Tongue (tissue), 2 donors: ENCODE data around the gene SPOP. TPM values are rescaled to one million over a fixed set of nuclear protein-coding genes. Genes with fewer than 3 reads are reported as not detected.
"Not testable (repeated sequence)": the region's sequence is repeated elsewhere in the genome, so short reads cannot be mapped to it uniquely, and the experiment has no call there.

Experiments used
- DNase-seq: peaks from one replicate; pipeline ENCODE4 v3.0.0-alpha.2; 2015
- total RNA-seq: library from RNA; depleted of rRNA; stranded (reverse); fragments of >200 nt; gene quantifications from one replicate; pipeline ENCODE4 v1.2.3, GENCODE V29; 2014

SPOP gene
- total RNA-seq, 1 donor from 2014 or later, result 131 TPM

DNA sequence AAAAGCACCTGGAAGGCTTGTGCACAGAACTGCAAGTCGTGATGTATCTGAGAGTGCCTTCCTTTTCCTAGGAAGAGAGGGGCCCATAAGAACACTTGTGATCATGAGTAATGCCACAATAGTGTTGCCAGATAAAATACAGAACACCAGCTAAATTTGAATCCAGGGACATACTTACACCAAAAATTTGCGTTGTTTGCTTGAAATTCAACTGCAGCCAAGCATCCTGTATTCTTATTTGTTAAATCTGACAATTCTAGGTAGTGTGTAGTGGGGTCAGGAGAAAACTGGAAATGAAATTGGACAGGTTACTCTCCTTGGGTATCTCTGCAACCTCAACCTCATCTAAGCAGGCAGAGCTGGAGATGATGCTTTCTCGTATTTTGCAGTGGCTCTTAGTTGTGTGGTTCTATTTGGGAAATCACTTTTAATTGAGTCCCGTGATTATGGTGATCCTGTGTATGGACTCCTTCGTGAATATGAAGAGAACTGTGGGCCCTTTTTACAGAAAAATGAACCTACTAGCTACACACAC, 17.9 kb upstream of the SPOP start:
- no peak for DNase-seq

DNA sequence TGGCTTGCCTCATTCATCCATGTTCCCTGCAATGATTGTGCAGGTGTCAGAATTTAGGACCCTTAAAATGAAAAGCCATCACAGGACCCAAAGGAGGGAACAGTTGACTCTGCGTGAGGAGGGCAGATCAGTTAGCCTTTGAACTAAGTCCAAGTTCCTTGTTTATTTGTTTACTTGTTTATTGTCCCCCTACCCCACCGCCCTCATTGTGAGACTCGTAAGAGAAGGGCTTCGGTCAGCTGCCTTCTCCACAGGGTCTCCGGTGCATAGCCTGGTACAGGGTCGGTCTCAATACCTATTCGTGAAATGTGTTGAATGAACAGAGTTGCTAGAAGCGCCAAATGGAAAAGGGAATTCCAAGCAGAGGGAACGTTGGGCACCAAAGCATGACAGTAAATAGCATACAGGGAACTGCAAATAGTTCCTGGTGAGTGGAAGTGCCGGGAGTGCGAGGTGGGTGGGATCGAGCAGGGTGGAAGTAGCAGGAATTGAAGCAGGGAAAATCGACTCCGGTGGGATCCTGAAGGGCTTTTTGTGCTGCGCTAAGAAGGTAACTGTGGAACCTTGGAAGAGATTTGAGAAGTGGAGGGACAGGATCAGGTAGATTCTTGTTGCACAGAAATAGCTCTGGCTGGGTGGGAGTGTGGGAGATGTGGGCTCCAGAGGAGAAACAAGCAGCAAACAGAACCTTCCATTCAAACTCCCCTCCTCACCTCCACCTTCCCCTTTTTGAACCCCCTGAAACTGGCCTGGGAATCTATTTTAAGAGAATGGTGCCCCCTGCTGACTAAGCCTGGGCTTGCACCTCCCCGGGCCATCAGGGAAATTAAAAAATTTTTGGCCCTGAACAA, 17.2 kb upstream of the SPOP start:
- peak; percentile 68 for DNase-seq

DNA sequence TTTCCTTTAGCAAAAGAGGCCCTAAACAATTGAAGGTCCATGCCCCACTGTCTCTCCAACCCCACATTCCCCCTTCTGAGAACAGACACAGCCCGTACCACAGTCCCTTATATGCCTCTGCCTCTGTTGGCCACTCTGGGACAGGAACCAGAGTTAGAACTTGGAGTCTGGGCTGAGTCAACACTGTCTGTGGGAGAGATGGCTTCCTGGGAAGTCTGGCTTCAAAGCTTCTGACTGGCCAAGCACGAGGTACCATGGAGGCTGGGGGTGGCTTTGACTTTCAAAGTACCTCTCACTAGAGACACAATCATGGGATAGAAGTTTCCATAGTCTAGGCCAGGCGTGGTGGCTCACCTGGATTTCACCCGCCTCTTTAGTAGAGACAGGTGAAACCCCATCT, 14.9 kb upstream of the SPOP start:
- DNase-seq, result no peak

- no peak for DNase-seq
Measured at GRCh38 chr17:49691677-49692191, 13.8 kb upstream of the SPOP start.

DNA sequence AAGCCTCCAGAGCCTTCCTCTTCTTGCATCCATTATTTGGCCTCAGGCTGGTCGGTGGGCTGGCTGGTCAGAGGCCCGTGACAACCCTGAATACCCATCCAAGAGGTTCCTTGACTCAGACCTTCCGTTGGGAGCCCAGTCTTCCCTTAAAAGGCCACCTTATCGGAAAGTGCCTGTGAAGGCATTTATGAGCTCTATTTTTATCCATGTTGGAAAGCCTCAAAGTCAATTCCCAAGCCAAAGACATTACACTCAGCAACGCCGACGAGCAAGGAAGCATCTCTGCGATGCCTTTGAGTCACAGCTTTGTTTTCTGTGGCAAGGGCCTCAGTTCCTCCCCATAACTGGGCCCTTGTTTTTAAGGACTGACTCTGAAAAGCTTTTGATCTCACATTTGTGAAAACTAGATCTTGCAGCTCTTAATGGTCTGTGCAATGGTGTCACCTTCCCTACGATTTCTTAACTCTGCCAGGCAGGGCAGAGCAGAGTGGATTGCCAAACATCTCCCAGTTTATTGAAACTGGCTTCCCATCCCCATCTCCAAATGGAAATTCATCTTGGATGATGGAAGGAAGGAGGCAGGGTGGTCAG, 13.3 kb upstream of the SPOP start:
- no peak for DNase-seq

- no peak for DNase-seq
Measured at GRCh38 chr17:49690256-49690655, 12.4 kb upstream of the SPOP start.

- no peak for DNase-seq
Measured at GRCh38 chr17:49688848-49689247, 11.0 kb upstream of the SPOP start.

DNA sequence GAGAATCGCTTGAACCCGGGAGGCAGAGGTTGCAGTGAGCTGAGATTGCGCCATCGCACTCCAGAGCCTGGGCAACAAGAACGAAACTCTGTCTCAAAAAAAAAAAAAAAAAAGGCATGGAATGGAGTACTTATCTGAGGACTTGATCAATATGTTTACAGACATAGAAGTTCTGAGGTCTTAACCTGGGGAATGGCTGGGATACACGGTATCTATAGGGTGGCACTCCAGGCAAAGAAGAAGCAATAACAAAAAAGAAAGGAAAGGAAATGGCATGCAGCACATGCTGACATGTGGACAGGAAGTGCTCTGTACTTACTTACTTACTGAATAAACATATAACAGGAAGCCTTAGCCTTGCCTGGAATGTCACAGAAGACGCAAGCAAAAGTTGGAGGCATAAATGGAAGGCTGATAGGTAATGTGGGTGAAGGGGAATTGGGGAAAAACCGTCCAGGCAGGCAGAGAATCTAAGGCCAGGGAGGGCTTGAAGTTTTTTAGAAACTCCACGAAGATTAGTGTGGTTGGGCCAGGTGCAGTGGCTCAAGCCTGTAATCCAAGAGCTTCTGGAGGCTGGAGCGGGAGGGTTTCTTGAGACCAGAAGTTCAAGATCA, 10.1 kb upstream of the SPOP start:
- peak; percentile 22 for DNase-seq

GRCh38 chr17:49681106-49681979, 3.4 kb upstream of the SPOP start:
- no peak for DNase-seq

DNA sequence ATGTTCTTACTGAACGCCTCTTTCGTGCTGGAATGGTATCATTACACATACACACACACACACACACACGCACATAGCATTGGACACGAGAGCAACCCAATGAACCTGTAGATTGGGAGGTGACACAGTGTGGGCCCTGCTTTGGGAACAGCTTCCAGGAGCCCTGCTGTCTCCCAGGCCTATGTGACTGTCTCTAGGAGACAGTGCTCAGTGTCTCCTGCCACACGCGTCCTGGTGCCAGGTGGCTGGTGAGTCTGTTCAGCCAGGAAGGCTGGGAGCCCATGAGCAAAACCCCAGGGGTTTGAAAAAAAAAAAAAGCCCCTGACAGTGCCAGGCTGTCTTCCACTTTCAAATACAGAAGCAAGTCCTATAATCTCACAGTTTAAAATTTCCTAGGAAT, 2.4 kb upstream of the SPOP start:
- DNase-seq, result no peak

DNA sequence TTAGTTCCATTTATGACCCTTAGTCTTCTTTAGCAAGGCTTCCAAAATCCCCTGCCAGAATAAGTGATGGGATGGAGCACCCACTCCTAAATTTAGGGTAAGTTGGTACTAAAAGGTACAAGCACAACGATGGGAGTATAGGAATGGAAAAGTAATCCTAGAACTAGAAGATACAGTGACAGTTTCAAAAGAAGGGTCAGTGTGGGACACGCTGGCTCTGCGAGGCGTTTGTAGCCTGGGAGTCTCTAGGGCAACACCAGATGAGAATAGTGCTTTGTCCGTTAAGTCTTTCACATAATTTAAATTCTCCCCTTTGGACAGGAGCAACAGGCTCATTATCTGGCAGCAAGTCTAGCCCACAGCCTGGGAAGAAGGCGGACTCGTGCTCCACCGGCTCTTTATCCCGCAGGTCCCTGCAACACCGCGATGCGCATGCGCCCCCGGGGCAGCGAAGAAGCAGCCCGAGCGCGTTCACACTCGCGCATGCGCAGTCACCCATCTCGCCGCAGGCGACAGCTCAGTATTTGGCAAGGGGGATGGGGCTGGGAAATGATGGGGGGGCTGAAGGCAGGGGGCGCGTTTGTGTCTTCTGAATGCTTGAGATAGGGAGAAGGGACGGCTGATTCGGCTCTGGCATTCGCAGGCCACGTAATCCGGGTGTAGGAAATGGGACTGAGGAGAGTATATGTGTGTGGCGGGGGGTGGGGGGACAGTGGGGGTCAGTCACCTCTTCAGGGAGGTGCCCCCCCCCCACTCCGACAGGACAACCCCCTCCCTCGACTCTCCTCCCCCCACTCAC, 564 bp downstream of the SPOP start:
- DNase-seq, result peak; percentile 99

DNA sequence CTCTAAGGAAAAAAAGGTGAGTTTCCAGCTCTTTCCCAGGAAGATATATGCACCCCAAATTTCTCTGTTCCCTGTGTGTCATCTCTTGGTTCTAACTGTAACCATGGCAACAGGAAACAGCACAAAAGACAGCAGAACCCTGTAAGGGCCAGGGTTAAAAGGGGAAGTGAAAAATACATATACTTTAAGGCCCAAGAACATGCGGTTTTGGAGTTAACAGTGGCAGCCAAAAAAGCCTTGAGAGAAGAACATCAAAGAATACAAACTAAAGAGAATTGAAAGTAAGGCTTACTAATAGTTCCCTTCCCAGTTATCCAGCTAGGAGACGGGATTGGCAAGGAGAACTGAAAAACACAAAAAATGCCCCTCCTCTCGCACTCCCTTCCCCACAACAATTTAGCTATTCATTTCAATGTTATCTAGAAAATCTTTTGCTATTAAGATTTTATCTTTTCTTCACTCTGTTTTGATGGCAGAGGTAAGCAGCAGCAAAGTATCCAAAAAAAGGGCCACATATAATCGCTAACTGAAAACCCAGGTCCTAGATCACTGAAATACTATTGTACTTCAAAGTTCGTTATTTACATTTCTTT, 1.5 kb downstream of the SPOP start:
- peak; percentile 24 for DNase-seq

- no peak for DNase-seq
Measured at GRCh38 chr17:49674507-49674906, 3.4 kb downstream of the SPOP start.

DNA sequence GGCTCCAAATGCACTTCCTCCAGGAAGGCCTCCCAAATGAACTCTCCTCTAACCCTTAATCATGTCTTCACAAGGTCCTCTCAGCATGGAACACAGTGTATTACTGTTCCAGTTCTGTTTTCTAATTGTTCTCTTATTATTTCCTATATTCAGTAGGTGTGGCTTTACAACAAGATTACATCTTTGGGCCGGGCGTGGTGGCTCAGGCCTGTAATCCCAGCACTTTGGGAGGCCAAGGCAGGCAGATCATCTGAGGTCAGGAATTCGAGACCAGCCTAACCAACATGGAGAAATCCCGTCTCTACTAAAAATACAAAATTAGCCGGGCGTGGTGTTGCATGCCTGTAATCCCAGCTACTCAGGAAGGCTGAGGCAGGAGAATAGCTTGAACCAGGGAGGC, 4.2 kb downstream of the SPOP start:
- DNase-seq, result not testable (repeated sequence)

DNA sequence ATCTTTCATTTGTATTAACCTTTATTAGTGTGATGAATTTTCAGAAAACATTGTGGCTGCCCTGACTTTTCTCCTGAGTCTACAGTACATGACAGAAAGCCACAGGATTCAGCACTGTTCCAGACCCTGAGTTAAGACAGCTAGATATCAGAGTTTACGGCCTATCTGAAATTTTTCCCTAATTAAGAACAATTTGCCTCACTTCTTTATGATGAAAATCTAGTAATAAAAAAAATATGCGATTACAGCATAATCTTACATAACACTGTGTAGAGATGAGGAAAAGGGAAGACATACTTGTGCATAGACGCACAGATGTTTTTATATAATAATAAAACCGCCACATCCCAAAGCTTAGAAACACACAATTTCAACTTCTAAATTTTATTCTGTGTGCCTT, 7.3 kb downstream of the SPOP start:
- DNase-seq, result no peak

DNA sequence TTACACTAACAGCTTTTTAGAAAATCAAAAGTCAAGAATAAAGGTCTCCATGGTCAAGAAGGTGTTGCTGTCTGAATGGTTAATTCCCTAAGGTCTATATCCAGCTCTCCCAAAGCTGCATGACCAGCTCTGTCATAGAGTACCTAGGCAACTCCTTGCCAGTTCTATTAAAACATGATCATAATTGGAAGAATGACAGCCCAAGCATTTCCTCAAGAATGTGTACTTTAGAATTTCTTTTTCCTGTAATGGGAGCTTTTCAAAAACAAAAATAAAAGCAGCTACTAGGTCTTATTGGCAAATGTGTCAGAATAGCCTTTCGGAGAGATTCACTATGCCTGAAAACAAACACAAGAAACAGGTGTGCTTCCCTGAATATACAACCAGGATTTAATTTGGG, 7.9 kb downstream of the SPOP start:
- no peak for DNase-seq

DNA sequence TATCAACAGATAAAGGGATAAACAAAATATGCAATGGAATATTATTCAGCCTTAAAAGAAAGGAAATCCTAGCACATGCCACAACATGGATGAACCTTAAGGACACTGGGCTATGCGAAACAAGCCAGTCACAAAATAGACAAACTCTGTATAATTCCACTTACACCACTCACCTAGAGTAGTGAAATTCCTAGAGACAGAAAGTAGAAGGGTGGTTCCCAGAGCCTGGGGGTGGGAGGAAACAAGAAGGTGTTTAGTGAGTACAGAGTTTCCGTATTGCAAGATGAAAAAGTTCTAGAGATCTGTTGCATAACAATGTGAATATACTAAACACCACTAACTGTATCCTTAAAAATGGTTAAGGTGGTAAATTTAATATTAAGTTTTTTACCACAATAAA, 10.0 kb downstream of the SPOP start:
- no peak for DNase-seq

DNA sequence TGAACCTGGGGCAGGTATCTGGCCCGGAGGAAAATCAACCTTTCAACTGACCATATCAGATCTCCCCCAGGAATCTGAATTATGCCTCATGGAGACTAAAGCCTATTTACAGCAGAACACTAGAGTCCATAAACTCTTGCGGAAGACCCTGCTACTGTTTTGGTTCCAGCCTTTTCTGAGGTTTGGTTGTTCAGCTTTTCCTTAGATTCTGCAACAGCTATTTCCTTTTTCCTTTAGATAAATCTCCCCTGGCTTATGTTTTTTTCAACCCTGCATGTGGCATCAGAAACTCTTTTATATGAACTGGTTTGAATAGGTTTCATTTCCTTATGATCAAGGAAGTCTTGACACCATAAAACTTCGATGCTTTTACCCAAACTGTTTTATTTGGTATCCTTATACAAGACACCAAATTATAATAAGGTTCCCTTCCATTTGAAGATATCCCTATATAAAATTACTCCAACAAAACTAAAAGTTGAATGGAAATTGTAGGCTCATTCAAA, 13.1 kb downstream of the SPOP start:
- DNase-seq, result no peak

- no peak for DNase-seq
Measured at GRCh38 chr17:49659661-49660382, 18.1 kb downstream of the SPOP start.

DNA sequence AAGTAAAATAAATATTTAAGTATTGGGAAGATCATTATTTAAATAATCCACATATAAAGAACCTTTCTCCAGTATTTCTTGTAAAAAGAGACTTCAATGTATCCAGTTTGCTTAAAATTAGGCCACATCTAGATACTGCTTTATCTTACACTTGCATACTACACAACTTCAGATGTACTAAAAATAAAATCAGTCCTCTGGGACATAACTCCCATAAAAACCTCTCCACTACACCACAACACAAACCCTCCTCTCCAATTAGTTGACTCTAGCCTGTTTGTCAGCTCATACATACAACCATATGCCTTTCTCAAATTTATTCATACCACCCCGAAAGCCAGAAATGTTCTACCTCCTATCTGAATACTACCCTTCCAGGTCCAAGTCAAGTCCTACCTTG, 21.6 kb downstream of the SPOP start:
- DNase-seq, result no peak
